ENCODE results near the gene APOD.

APOD gene

DNA sequence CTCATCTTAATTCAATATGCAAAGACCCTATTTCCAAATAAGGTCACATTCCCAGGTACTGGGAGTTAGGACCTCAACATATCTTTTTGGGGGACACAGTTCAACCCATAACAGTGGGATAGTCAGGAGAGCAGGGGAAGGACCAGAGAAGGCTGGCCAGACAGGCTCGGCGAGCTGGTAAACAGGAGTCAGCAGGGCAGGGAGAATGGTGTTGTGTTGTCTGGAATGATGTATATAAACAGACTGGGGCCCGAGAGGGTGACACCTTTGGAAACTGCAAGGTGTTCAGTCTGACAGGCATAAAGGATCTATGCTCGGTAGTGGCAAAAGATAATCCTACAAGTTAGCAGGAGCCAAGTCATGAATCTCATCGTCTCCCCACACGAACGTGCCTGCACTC, 30.5 kb downstream of the APOD start:
- no peaks in the 10 kb centered on the region for H3K79me2 ChIP-seq (ENCODE audit: low read length)
- no peak overlapping the region for H3K27ac ChIP-seq (ENCODE audit: low read length)
- peaks cover 18% of the 10 kb centered on the region for H3F3A ChIP-seq (ENCODE audit: insufficient read depth, low read length)
- no peak overlapping the region for H2AFZ ChIP-seq (ENCODE audit: low read length)
- H3K27me3 ChIP-seq (replicated peaks; ENCODE audit: insufficient read depth, low read length), result no peaks in the 10 kb centered on the region
- H3K9me2 ChIP-seq (replicated peaks; ENCODE audit: insufficient read depth, low read length), result no peaks in the 10 kb centered on the region
- H3K36me3 ChIP-seq (replicated peaks; ENCODE audit: insufficient read depth, low read length), result no peaks in the 10 kb centered on the region
- no peak overlapping the region for H3K4me2 ChIP-seq (ENCODE audit: low read depth, low read length)
- H3K4me3 ChIP-seq (ENCODE audit: low read length), result no peak overlapping the region
- DNase-seq, result no peak
- H3K9me3 ChIP-seq (replicated peaks; ENCODE audit: insufficient read depth, low read length), result no peaks in the 10 kb centered on the region
- TF ChIP-seq, protein P1, sequence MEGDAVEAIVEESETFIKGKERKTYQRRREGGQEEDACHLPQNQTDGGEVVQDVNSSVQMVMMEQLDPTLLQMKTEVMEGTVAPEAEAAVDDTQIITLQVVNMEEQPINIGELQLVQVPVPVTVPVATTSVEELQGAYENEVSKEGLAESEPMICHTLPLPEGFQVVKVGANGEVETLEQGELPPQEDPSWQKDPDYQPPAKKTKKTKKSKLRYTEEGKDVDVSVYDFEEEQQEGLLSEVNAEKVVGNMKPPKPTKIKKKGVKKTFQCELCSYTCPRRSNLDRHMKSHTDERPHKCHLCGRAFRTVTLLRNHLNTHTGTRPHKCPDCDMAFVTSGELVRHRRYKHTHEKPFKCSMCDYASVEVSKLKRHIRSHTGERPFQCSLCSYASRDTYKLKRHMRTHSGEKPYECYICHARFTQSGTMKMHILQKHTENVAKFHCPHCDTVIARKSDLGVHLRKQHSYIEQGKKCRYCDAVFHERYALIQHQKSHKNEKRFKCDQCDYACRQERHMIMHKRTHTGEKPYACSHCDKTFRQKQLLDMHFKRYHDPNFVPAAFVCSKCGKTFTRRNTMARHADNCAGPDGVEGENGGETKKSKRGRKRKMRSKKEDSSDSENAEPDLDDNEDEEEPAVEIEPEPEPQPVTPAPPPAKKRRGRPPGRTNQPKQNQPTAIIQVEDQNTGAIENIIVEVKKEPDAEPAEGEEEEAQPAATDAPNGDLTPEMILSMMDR (IDR thresholded peaks at IDR 0.05; ENCODE audit: low read length), result no peak
- TF ChIP-seq EZH2phosphoT487 (IDR thresholded peaks at IDR 0.05; ENCODE audit: low read length) (no peak), EZH2 (optimal IDR thresholded peaks at IDR 0.05; ENCODE audit: low read depth, low read length) (no peak)
- no peaks in the 10 kb centered on the region for H4K20me1 ChIP-seq (ENCODE audit: insufficient read depth, low read length)
- no peak overlapping the region for H3K9ac ChIP-seq (ENCODE audit: low read length)
- H3K4me1 ChIP-seq (ENCODE audit: low read length), result peaks cover 22% of the 10 kb centered on the region

DNA sequence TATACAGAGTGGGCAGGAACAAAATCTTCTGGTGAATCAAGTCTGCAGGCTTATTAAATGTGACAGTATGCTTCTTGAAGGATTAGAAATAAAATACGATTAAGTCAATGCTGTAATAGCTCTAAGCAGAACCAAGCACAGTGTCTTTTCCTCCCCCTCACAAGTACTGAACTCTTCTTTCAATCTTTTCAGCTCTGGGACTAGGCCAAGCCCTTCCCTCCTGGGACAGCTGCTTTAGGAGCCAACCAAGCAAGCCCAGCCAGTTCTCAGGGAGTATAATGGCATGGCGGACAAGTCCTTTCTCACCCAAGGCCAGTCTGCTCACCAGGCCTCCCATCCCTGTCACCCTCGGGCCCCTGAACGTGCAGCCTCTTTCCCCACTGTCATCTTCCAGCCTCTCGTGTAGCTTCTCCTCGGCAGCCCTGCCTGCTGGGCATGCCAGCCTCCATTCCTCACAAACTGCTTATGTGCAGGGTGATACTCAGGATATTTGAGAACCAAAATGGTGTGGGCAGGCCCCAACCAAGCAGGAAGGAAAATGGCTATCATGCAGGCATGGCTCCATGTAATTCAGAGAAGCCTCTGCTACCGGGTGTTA, 32.3 kb downstream of the APOD start:
- no peak overlapping the region for H3K27ac ChIP-seq (ENCODE audit: low read length)
- no peaks in the 10 kb centered on the region for H3K27me3 ChIP-seq (replicated peaks; ENCODE audit: insufficient read depth, low read length)
- TF ChIP-seq, protein P1 (IDR thresholded peaks at IDR 0.05; ENCODE audit: low read length), result no peak
- TF ChIP-seq EZH2 (optimal IDR thresholded peaks at IDR 0.05; ENCODE audit: low read depth, low read length) (no peak), EZH2phosphoT487 (IDR thresholded peaks at IDR 0.05; ENCODE audit: low read length) (no peak)
- H3K4me1 ChIP-seq (ENCODE audit: low read length), result peaks cover 29% of the 10 kb centered on the region
- no peak overlapping the region for H3K4me2 ChIP-seq (ENCODE audit: low read depth, low read length)
- no peak overlapping the region for H2AFZ ChIP-seq (ENCODE audit: low read length)
- no peaks in the 10 kb centered on the region for H3K36me3 ChIP-seq (replicated peaks; ENCODE audit: insufficient read depth, low read length)
- no peak overlapping the region for H3K9ac ChIP-seq (ENCODE audit: low read length)
- H3K4me3 ChIP-seq (ENCODE audit: low read length), result no peak overlapping the region
- no peaks in the 10 kb centered on the region for H4K20me1 ChIP-seq (ENCODE audit: insufficient read depth, low read length)
- H3K79me2 ChIP-seq (ENCODE audit: low read length), result no peaks in the 10 kb centered on the region
- H3K9me2 ChIP-seq (replicated peaks; ENCODE audit: insufficient read depth, low read length), result no peaks in the 10 kb centered on the region
- H3K9me3 ChIP-seq (replicated peaks; ENCODE audit: insufficient read depth, low read length), result no peaks in the 10 kb centered on the region
- DNase-seq, result no peak
- peaks cover 25% of the 10 kb centered on the region for H3F3A ChIP-seq (ENCODE audit: insufficient read depth, low read length)

DNA sequence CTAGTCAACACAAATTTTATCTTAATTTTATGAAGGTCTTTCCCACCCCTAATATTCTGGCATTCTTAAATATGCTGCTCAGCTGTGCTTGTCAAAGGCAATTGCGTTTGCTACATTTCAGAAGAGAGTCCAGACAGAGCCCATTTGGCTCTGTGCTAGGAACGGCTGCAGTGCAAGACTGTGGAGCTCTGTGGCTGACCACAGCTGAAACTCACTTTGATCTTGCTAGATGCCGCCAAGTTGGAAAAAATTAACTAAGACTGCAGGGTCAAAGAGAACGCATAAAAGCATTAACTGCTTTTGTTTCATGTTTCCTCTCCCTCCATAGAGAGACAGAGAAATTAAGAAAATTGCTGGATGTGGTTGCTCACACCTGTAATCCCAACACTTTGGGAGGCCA, 33.0 kb downstream of the APOD start:
- Histone ChIP-seq H3F3A (ENCODE audit: insufficient read depth, low read length) (peaks cover 33% of the 10 kb centered on the region), H3K4me2 (ENCODE audit: low read depth, low read length) (peak overlapping the region; percentile 66; the same call in 1 of the 2 replicates)

More for the DNA sequence above, 33.0 kb downstream of the APOD start:
- Histone ChIP-seq H4K20me1 (ENCODE audit: insufficient read depth, low read length) (no peaks in the 10 kb centered on the region), H3K9me3 (replicated peaks; ENCODE audit: insufficient read depth, low read length) (no peaks in the 10 kb centered on the region), H3K9ac (ENCODE audit: low read length) (no peak overlapping the region; the same call in 1 of the 2 replicates), H2AFZ (ENCODE audit: low read length) (peak overlapping the region; percentile 61), H3K9me2 (replicated peaks; ENCODE audit: insufficient read depth, low read length) (no peaks in the 10 kb centered on the region), H3K79me2 (ENCODE audit: low read length) (no peaks in the 10 kb centered on the region), H3K27ac (ENCODE audit: low read length) (peak overlapping the region; percentile 77; the same call in 1 of the 2 replicates), H3K4me1 (ENCODE audit: low read length) (peaks cover 35% of the 10 kb centered on the region), H3K36me3 (replicated peaks; ENCODE audit: insufficient read depth, low read length) (no peaks in the 10 kb centered on the region), H3K27me3 (replicated peaks; ENCODE audit: insufficient read depth, low read length) (no peaks in the 10 kb centered on the region), H3K4me3 (ENCODE audit: low read length) (no peak overlapping the region)
- DNase-seq, result no peak
- TF ChIP-seq, protein P1 (IDR thresholded peaks at IDR 0.05; ENCODE audit: low read length), result no peak
- TF ChIP-seq EZH2phosphoT487 (IDR thresholded peaks at IDR 0.05; ENCODE audit: low read length), result no peak
- no peak for TF ChIP-seq EZH2 (optimal IDR thresholded peaks at IDR 0.05; ENCODE audit: low read depth, low read length)

Data from MM.1S (cell line).